Measurements from ENCODE around the gene MX1.

Gene MX1

DNA sequence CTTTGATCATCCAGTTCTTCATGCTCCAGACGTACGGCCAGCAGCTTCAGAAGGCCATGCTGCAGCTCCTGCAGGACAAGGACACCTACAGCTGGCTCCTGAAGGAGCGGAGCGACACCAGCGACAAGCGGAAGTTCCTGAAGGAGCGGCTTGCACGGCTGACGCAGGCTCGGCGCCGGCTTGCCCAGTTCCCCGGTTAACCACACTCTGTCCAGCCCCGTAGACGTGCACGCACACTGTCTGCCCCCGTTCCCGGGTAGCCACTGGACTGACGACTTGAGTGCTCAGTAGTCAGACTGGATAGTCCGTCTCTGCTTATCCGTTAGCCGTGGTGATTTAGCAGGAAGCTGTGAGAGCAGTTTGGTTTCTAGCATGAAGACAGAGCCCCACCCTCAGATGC lies 32.5 kb downstream of the MX1 start:
- in situ Hi-C loops (cut with HindIII; ENCODE audit: low sequenced_read_pairs) = no loop called here

DNA sequence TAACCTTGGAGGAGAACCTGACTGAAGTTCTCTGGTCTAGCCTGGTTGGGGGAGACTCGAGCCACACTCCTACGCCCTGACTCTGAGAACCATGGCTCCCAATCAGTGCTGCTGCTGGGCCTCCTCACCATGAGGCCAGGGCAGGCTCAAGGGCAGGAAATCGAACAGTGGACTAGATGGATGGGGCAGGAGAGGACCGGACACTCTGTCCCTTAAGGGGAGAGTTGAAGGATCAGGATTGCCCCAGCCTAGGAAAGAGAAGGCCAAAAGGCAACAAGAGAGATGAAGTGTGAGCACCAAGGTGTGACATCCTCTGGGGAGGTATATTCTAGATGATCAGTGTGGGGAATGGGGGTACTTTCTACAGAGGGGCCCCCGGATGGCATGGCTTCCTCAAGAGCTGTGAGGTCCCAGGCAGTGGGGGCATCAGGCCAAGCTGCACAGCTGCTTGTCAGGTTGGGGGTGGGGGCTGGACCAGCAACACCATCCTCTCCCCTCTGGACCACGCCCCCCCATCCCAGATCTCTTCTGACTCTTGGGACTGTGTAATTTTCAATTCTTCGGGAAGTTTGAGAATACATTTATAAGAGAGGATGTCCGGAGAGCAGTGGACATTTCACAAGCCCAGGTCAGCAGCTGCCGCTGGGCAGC lies 34.0 kb downstream of the MX1 start:
- in situ Hi-C loops (cut with HindIII; ENCODE audit: low sequenced_read_pairs) = no loop called here

DNA sequence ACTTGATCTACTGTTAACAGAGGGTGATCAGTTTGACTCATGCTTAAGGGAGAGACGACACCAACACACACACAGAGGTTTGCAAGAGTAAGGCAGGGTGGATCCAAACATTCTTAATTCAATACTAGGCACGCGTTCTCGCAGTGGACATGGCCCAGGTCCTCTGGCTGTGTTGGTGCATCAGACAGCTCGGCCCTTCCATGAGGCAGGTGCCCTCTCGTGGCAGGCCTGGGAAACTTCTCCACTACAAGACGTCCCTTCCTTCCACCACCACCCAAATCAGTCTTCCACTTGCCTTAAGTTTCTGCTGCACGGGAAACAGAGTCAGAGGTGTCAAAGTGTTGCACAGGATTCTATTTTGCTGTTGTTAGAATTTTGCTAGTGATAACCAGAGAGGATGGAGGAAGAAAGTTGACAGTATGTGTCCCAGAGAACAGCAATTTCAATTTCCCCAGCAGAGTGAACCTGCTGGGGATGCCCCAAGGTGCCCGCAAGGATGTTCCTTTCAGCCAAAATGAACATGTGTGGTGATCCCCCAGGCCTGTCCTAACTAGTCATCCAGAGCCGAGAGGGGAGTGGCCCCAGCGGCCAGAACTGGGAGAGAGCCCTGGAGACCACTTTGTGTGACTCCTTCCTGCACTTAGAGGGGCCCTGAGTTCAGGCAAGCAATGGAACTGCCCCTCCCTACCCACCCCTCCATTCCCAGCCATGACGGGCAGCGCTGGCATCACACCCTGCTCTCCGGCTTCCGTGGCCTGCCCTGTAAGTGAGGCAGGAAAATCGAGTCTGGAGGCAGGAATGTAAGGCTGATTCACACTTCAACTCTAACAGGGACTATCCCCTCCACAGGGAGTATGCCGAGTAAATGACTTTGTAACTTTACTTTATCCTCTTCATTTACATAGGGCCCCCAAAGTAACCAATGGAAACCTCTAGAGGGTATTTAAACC lies 34.8 kb downstream of the MX1 start:
- in situ Hi-C loops (cut with HindIII; ENCODE audit: low sequenced_read_pairs) = no loop called here

- in situ Hi-C loops (cut with HindIII; ENCODE audit: low sequenced_read_pairs) = no loop called here
These were observed 39.2 kb downstream of the MX1 start for GRCh38 chr21:41465176-41465781.

DNA sequence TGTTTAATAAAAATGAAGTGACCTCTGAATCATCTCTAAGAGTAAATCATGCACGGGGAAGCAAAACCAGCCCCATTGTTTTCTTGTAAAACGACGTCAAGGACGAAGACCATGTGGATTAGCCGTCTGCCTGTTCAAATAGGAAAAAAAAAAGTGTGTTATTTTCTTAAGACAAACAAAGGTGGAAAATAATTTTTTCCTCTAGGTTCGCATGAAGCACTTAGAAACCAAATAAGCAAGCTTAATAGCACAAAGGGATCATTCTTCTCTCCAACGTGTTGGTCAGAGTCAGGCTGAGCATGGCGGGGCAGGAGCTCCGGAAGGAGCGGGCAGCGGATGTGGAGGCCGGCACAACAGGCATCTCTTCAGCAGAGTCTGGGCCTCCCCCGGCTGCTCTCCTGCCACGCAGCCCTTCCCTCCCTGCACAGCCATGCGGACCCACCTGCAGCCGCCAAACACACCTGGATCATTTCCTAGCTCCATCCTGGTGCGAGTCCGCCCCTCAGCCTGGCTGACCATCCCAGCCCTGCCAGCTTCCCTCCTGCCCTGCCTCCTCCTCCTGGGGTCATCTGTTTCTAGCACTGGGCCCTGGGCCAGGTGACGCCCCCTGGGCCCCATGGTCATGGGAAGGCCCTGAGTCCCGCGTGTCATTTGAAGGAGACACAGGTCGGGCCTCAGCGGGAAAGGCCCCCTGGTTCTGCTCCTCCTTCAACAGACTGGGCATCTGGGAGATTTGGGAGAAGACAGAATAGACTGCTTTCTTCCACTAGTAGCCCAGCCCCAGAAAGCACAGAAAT lies 40.2 kb downstream of the MX1 start:
- in situ Hi-C loops (cut with HindIII; ENCODE audit: low sequenced_read_pairs) = no loop called here

DNA sequence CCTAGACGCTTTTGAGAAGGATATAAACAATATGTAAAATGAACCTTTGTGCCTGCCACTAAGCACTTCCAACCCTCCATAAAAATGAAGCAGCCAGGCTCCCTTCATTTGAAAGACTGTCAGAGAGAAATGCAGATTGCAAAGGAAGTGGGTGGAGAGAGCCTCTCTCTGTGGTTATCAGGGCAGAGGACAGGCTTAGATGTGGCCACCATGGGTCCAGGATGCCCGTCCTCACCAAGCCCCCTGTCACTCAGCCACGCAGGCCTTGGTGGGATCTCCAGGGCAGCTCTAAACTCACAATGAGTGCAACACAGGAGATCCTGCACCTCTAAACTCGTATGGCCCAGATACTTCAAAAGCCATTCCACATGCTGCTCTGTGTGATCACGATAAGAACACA lies 44.0 kb downstream of the MX1 start:
- in situ Hi-C loops (cut with HindIII; ENCODE audit: low sequenced_read_pairs) = no loop called here

DNA sequence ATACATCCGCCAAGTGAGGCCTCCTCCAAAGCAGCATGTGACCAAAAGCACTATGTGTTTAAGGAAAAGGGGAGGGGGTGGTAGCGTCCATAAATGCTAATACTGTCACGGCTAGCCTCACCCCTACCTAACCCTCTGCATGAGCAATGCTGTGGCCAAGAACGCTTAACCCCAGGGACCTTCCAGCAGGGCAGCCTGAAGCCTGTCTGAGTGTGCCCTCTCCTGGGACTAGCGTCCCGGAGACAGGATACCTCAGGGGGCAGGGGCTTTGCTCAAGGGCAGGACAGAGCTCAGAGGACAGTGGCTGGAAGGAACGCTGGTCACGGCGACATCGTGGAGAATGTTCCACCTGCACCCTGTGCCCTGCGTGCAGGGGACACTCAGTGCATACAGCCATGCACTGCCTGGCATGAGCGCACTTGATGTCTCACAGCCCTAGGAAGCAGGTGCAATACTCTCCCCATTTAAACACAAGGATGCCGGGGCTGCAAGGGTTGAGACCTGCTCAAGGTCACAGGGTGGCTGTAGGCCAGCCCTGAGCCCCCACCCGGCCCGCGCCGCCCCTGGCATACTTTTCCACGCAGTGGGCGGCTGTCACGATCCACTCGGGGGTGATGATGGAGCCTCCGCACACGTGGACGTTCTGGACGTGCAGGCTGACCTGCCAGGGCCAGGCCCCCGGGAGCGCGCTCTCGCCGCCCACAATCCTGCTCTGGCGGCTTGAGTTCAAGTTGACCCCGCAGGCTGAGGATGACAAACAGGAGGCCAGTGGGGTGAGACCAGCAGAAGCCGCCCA lies 46.9 kb downstream of the MX1 start:
- in situ Hi-C loops (cut with HindIII; ENCODE audit: low sequenced_read_pairs) = no loop called here

GRCh38 chr21:41475714-41476420 lies 49.8 kb downstream of the MX1 start:
- in situ Hi-C loops (cut with HindIII; ENCODE audit: low sequenced_read_pairs) = no loop called here

DNA sequence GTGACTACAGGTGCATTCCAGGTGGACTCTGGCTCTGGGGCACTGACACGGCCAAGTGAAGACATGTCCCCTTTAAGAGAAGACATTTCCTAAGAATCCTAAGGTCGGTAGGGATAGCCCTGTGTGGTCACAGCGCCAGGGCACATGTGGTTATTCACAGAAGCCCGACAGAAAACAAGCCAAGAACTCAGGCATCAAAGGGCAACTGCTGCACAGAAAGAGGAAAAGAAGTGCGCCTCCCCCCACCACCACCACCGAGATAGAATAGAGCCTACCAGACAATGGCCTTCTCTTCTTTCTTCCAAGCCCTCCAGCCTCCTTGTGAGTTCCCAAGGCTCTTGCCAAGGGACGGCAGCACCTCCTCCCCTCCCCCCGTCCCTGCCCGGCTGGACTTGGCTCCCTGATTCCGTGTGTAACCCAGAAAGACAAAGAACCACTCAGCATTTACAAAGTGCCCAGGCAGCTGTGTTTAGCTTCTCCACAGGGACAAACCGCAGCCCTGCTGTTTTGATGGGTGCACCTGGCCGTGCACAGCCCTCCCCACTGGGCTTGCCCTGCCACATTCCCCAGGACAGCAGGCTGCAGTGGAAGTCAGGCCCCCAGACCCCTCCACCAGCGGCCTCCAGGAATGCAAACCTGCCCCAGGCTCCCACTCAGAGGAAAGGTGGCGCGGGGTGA lies 51.7 kb downstream of the MX1 start:
- in situ Hi-C loops (cut with HindIII; ENCODE audit: low sequenced_read_pairs) = no loop called here

GRCh38 chr21:41478319-41479177 lies 52.5 kb downstream of the MX1 start:
- in situ Hi-C loops (cut with HindIII; ENCODE audit: low sequenced_read_pairs) = no loop called here

GRCh38 chr21:41479686-41480085 lies 53.6 kb downstream of the MX1 start:
- in situ Hi-C loops (cut with HindIII; ENCODE audit: low sequenced_read_pairs) = no loop called here

DNA sequence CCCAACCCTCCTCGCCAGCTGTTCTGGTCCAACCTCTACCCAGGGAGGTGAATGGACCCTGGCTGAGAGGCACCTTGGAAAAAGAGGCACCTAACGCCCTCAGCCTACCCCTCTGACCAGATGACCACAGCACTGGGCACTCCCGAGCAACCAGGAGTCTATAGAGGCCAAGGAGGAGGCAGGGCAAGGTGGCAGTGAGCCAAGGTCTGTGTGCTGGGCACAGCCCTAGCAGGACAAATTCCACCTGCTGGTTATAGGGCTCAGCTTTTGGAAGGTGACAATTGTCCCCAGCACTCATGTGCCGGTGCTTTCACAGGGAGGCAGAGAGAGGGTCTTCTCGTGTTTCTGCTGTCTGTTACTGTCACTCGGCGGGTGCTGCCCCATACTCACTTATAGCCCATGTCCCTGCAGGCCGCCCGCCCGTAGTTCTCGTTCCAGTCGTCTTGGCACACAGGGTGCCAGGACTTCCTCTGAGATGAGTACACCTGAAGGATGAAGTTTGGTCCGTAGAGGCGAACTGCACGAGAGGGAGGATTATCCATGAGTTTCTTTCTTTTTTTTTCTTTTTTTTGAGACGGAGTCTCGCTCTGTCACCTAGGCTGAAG lies 54.1 kb downstream of the MX1 start:
- in situ Hi-C loops (cut with HindIII; ENCODE audit: low sequenced_read_pairs) = no loop called here

- in situ Hi-C loops (cut with HindIII; ENCODE audit: low sequenced_read_pairs) = no loop called here
These were observed 55.2 kb downstream of the MX1 start for GRCh38 chr21:41481191-41481590.

- in situ Hi-C loops (cut with HindIII; ENCODE audit: low sequenced_read_pairs) = no loop called here
These were observed 56.3 kb downstream of the MX1 start for GRCh38 chr21:41482301-41482700.

GRCh38 chr21:41482980-41483379 lies 56.9 kb downstream of the MX1 start:
- in situ Hi-C loops (cut with HindIII; ENCODE audit: low sequenced_read_pairs) = no loop called here

DNA sequence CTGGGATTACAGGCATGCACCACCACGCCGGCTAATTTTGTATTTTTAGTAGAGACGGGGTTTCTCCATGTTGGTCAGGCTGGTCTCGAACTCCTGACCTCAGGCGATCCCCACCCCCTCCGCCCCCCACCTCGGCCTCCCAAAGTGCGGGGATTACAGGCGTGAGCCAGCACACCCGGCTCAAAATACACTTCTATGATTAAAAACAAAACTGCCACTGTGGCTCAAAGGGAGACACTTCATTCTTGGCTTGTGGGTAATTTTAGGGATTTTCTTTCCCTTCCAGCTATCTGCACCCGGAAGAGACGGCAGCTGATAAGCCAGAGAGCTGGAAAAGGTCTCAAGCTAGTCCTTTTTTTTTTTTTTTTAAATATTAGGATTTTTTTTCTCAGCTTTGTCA lies 57.4 kb downstream of the MX1 start:
- in situ Hi-C loops (cut with HindIII; ENCODE audit: low sequenced_read_pairs) = no loop called here

- in situ Hi-C loops (cut with HindIII; ENCODE audit: low sequenced_read_pairs) = no loop called here
These were observed 57.9 kb downstream of the MX1 start for GRCh38 chr21:41483973-41484372.

GRCh38 chr21:41487082-41487481 lies 61.0 kb downstream of the MX1 start:
- in situ Hi-C loops (cut with HindIII; ENCODE audit: low sequenced_read_pairs) = no loop called here

All from DLD1 (cell line).